Fibroblast of peridontal ligament (primary cell): ENCODE results near the gene CNTRL.
A peak's percentile ranks its signal among the peaks of the same experiment; 100 is the strongest.
"Not testable (repeated sequence)": the region's sequence is repeated elsewhere in the genome, so short reads cannot be mapped to it uniquely, and the experiment has no call there.

Experiments used
- DNase-seq: peaks from one replicate; pipeline ENCODE4 v3.0.0-alpha.2; 2010; ENCODE audit errors: extremely low read depth

CNTRL gene

GRCh38 chr9:121071756-121072421 lies 2.9 kb upstream of the CNTRL start:
- peak; percentile 43 for DNase-seq

GRCh38 chr9:121073038-121073437 lies 1.7 kb upstream of the CNTRL start:
- peak; percentile 92 for DNase-seq

- DNase-seq: peak; percentile 36
These were observed 689 bp downstream of the CNTRL start for GRCh38 chr9:121075251-121076036.

- no peak for DNase-seq
These were observed 7.3 kb downstream of the CNTRL start for GRCh38 chr9:121082075-121082474.

- peak; percentile 54 for DNase-seq
These were observed 10.9 kb downstream of the CNTRL start for GRCh38 chr9:121085661-121086060.

GRCh38 chr9:121088576-121088975 lies 13.8 kb downstream of the CNTRL start:
- no peak for DNase-seq

- not testable (repeated sequence) for DNase-seq
These were observed 16.0 kb downstream of the CNTRL start for GRCh38 chr9:121090743-121091142.

GRCh38 chr9:121095057-121095456 lies 20.3 kb downstream of the CNTRL start:
- no peak for DNase-seq

- no peak for DNase-seq
These were observed 23.9 kb downstream of the CNTRL start for GRCh38 chr9:121098567-121099198.

- DNase-seq: not testable (repeated sequence)
These were observed 29.3 kb downstream of the CNTRL start for GRCh38 chr9:121104054-121104453.

GRCh38 chr9:121105531-121105930 lies 30.8 kb downstream of the CNTRL start:
- DNase-seq: no peak

- no peak for DNase-seq
These were observed 32.3 kb downstream of the CNTRL start for GRCh38 chr9:121107029-121107428.

GRCh38 chr9:121107881-121108280 lies 33.1 kb downstream of the CNTRL start:
- DNase-seq: no peak

GRCh38 chr9:121115466-121115865 lies 40.7 kb downstream of the CNTRL start:
- no peak for DNase-seq

GRCh38 chr9:121118266-121118665 lies 43.5 kb downstream of the CNTRL start:
- DNase-seq: no peak

- no peak for DNase-seq
These were observed 45.6 kb downstream of the CNTRL start for GRCh38 chr9:121120386-121120785.

- peak; percentile 94 for DNase-seq
These were observed 46.9 kb downstream of the CNTRL start for GRCh38 chr9:121121582-121122087.

GRCh38 chr9:121122246-121123032 lies 47.7 kb downstream of the CNTRL start:
- DNase-seq: peak; percentile 16

GRCh38 chr9:121123816-121124535 lies 49.2 kb downstream of the CNTRL start:
- DNase-seq: no peak

- DNase-seq: no peak
These were observed 50.8 kb downstream of the CNTRL start for GRCh38 chr9:121125590-121125989.

GRCh38 chr9:121129384-121129783 lies 54.6 kb downstream of the CNTRL start:
- DNase-seq: not testable (repeated sequence)
